ENCODE results near the gene ZNF677.
"Not testable (repeated sequence)": the region's sequence is repeated elsewhere in the genome, so short reads cannot be mapped to it uniquely, and the experiment has no call there.

Gene ZNF677
- 6.9 to 11.5 reads per million in 2 experiments for total RNA-seq

DNA sequence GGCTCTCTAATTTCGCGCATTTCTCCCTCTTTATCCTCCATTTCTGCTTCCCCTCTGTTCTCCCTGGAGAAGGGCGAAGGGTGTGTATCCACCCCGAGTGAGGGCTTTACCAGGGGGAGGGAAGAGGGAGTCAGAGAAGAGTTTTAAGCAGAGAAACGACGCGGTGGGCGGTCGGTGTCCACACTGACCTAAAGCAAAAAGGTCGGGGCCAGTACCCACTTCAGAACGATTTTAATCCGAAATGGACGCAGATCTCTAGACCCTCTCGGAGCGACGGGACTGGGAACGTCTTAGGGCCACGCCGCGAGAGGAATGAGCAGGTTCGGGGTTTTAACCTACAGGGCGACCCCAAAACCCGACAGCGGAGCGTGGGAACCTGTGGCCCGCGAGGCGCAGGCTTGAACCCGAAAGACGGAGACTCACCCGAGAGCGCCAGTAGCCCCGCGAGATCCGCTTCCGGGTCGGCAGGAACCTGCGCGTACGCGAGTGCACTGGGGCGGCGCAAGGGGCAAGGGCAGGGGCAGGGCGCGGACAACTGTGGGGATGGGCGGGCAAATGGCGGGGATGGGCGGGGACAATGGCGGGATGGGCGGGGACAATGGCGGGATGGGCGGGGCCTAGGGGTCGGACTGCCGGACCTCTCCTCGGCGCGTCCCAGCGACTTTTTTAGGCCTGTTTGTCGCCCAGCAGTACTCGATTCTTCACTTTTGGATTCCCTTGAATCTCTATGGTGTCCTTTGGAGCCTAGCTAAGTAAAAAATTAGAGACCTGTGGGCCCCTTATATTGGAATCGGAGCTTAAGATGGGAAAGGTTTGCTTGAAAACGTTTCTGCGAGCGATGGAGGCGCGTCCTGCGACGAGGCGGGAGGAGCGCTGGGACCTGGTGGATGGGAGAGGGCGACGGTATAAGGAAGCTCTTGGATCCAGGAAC lies at the start of gene ZNF677:
ZNF677 (minus strand) TSS at position 463 of the 931 bp plus-strand sequence. CDS start 3,323 bp downstream, outside the sequence.
- DNase-seq (ENCODE audit: low read depth), result peak; percentile 56

DNA sequence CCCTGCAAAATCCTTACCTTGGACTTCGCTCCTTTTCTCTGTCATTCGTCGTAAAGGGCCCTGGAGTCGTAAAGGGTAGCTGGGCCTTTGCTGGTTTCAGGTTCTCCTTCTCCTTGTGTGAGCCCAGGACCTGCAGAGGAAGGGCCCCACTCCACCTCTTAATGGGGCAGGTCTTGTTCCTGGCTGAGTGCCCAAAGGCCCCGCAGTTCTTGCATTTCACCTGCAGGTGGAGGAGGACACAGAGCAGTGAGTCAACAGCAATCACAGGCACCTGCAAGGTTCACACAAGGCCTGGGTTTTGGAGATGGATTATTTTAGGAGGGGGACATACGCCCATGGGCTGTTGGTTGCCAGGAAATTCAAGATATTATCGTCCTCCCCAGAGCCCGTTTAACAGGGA lies 46.7 kb upstream of the ZNF677 start:
- DNase-seq (ENCODE audit: low read depth), result not testable (repeated sequence)

DNA sequence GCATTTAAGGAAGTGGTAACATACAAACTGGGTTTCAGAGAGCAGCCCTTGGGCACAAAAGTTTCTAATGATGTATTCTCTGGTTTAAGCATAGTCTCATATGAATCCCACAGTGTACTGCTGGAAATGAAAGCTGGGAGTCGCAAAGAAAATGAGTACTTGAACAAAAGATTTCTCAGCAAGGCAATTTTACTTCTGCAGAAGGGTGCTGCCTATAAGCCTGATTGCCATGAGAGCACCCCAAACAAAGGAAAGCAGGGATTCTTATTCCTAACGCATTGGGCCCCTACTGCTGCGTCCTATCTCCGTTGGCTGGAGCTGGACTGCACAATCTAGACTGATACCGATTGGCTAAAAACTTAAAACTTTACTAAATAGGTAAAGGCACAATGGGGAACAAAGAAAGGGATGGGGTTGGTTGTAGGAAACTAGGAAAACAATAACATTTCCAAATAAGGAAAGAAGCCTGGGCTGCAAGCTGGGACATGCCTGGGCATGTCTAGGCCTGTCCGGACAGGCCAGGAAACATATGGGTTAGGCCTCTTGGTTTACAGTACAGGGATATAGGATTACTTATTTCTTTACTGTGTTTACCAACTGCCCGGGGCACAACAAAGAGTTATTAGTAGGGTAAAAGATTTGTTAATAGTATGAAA lies 40.2 kb upstream of the ZNF677 start:
- no peak for DNase-seq (ENCODE audit: low read depth)

DNA sequence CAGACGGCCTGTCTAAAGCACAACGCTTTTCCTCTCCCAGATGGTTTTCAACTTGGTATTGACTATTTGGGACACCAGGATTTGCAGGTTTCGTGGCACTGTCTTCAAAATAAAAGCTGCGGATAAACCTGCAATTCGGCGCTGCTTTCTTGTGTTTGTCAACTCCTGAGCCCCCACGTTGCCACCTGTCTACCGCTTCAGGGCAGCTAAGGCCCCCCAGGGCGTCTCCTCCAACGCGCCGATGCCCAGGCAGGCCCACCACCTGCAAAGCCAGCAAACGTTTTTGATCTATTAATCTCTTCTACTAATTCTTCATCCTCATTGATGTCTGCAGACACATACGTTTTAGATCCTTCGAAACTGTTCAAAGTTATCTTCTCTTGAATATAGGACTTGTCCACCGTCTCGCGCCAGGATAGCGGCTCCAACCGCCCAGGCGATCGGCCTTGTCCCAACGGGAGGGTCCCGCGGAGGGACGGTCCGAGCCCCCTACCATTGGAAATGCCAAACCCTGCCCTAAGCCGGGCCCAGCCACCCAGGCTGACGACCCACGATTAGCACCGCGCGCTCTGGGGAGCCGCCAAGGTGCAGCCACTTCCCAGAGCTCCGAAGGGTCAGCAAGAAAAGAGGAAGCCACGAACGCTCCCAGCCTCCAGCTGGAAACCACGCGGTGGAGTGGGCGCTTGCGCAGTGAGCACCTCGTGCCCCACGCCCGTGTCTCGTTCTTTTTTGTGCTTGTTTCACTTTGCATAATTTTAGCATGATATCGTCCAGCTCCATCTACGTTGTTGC lies 36.3 kb upstream of the ZNF677 start:
- DNase-seq (ENCODE audit: low read depth), result no peak

DNA sequence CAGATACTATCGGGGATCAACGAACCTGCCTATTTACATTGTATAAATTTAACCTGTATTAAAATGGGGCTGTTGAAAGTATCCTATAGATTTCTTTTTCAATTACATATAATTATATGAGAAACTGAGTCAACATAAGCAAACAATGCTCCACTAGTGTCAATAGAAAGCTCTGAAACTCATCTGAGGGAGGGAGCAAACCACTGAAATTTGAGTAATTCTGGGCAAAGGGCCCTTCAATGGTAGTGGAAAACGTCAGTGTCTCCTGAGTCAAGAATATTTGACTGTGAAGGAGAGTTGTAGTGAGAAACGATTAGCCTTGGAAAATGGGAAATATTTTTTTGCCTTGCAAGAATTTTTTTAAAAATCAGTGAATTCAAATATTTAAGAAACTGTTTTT lies 30.4 kb upstream of the ZNF677 start:
- DNase-seq (ENCODE audit: low read depth), result no peak

DNA sequence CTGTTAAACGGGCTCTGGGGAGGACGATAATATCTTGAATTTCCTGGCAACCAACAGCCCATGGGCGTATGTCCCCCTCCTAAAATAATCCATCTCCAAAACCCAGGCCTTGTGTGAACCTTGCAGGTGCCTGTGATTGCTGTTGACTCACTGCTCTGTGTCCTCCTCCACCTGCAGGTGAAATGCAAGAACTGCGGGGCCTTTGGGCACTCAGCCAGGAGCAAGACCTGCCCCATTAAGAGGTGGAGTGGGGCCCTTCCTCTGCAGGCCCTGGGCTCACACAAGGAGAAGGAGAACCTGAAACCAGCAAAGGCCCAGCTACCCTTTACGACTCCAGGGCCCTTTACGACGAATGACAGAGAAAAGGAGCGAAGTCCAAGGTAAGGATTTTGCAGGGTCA lies 27.3 kb upstream of the ZNF677 start:
- not testable (repeated sequence) for DNase-seq (ENCODE audit: low read depth)

DNA sequence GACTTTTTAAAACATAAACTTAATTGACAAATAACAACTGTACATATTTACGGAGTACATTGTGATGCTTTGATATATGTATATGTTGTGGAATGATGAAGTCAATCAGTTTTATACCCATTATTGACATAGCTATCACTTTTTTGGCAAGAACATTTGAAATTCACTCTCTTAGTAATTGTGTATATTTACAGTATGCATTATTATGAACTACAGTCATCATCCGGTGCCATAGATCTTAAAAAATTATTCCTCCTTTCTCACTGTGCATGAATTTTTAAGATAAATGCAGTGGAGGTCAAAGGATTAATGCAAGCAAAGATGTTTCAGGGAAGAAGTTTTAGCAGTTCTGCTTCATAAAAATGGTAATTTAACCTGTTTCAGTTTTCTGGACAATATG lies 20.8 kb upstream of the ZNF677 start:
- no peak for DNase-seq (ENCODE audit: low read depth)

DNA sequence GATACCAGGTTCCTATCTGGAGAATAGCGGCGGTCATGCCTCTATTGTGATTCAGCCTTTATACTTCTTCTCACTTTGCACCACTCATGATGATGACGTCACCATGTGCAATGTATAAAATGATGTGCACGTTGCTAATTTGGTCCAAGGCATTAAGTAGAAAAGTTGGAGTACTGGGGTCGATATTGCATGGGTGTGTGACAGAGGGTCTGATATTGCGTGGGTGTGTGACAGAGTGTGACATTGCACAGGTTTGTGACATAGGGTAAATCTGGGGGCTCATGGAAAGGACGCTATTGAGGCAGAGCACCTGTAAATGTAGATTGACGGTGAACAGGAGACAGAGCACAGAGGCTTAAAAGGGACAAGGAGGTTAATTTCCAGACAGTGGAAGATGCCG lies 17.4 kb upstream of the ZNF677 start:
- DNase-seq (ENCODE audit: low read depth), result no peak

DNA sequence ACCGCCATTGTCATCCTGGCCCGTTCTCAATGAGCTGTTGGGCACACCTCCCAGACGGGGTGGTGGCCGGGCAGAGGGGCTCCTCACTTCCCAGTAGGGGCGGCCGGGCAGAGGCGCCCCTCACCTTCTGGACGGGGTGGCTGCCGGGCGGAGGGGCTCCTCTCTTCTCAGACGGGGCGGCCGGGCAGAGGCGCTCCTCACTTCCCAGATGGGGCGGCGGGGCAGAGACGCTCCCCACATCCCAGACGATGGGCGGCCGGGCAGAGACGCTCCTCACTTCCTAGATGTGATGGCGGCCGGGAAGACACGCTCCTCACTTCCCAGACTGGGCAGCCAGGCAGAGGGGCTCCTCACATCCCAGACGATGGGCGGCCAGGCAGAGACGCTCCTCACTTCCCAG lies 15.2 kb upstream of the ZNF677 start:
- DNase-seq (ENCODE audit: low read depth), result not testable (repeated sequence)

DNA sequence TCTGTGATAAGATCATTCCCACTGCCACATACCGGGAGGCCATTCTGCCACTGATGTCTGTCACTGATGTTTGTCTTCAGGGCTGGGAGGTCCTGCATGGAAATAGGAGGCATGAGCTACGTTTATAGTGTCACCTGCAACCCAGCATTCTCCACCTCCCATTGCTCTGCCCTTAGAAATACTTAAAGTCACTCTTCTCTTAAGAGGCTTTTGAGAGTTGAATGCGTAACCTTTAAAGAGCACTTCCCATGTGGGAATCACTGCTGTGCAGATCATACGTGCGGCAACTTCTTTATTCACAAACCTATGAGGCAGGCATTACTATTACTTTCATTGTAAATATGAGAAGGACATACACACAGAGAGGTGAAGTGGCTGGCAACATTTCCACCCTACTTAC lies 12.9 kb upstream of the ZNF677 start, which contains the start of gene VN1R4:
VN1R4 (minus strand) TSS at position 101 of the 400 bp plus-strand sequence; CDS start at position 43, 58 bp downstream.
- not testable (repeated sequence) for DNase-seq (ENCODE audit: low read depth)

DNA sequence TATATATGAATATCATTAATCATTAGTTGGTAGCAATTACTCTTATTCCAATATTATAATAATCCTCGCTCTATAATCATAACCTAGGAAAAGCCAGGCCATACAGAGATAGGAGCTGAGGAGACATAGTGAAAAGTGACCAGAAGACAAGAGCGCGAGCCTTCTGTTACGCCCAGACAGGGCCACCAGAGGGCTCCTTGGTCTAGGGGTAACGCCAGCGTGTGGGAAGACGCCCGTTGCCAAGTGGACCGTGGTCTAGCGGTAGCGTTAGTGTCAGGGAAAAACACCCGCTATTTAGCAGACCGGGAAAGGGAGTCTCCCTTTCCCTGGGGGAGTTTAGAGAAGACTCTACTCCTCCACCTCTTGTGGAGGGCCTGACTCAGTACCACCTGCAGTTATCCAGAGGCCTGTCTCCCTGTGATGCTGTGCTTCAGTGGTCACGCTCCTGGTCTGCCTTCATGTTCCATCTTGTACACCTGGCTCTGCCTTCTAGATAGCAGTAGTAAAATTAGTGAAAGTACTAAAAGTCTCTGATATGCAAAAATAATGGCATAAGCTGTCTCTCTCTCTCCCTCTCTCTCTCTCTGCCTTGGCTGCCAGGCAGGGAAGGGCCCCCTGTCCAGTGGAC lies 3.2 kb upstream of the ZNF677 start, which contains the start of gene VN1R2:
VN1R2 (plus strand) TSS at position 578 of the 628 bp plus-strand sequence. CDS start 84 bp downstream, outside the sequence.
- DNase-seq (ENCODE audit: low read depth), result not testable (repeated sequence)

DNA sequence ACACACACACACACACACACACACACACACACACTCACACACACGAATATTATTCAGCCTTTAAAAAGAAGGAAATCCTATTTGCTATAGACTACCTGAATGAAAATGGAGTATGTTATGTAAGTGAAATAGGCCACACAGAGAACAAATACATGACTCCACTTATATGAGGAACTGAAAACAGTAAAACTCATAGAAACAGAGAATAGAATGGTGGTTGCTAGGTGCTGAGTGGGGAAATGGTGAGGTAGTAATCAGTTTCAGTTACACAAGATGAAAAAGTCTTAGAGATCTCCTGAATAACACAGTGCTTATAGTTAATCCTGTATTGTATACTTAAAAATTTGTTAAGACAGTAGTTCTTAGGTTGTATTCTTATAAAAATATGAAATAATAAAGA lies 8.2 kb downstream of the ZNF677 start:
- no peak for DNase-seq (ENCODE audit: low read depth)

DNA sequence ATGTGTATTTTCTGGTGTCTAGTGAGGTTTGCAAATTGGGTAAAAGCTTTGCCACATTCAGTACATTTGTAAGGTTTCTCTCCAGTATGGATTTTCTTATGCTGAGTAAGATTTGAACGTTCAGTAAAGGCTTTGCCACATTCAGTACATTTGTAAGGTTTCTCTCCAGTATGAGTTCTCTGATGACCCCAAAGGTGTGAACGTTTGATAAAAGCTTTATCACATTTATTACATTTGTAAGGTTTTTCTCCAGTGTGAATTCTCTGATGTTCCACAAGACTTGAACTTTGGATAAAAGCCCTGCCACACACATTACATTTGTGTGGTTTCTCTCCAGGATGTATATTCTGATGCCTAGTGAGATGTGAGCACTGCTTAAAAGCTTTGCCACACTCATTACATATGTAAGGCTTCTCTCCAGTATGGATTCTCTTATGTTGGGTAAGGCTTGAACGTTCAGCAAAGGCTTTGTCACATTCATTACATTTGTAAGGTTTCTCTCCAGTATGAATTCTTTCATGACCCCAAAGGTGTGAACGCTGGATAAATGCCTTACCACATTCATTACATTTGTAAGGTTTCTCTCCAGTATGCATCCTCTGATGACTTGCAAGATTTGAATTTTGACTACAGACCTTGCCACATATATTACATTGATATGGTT lies 17.4 kb downstream of the ZNF677 start:
- DNase-seq (ENCODE audit: low read depth), result no peak

DNA sequence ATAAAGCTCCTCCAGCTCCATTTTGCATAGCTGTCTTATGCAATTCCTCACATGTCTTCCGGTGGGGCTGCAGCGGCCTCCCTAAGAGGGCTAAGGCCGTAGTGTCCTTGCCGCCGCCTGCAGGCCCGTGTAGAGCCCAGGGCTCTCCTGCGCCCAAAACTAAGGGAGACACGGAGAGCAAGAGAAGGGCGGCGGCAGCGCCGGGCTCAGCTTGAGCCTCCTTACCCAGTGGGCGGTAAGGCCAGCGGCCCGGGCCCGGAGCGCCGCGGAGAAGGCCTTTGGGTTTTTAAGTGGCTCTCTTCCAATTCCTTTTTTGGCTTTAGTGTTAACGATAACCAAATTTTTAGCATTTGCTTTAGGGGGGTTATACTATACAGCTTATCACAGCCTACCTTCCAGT lies 30.1 kb downstream of the ZNF677 start:
- DNase-seq (ENCODE audit: low read depth), result no peak

DNA sequence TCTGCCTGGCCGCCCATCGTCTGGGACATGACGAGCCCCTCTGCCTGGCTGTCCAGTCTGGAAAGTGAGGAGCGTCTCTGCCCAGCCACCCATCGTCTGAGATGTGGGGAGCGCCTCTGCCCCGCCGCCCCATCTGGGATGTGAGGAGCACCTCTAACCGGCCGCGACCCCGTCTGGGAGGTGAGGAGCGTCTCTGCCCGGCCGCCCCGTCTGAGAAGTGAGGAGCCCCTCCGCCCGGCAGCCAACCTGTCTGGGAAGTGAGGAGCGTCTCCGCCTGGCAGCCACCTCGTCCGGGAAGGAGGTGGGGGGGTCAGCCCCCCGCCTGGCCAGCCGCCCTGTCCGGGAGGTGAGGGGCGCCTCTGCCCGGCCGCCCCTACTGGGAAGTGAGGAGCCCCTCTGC lies 32.0 kb downstream of the ZNF677 start:
- not testable (repeated sequence) for DNase-seq (ENCODE audit: low read depth)

DNA sequence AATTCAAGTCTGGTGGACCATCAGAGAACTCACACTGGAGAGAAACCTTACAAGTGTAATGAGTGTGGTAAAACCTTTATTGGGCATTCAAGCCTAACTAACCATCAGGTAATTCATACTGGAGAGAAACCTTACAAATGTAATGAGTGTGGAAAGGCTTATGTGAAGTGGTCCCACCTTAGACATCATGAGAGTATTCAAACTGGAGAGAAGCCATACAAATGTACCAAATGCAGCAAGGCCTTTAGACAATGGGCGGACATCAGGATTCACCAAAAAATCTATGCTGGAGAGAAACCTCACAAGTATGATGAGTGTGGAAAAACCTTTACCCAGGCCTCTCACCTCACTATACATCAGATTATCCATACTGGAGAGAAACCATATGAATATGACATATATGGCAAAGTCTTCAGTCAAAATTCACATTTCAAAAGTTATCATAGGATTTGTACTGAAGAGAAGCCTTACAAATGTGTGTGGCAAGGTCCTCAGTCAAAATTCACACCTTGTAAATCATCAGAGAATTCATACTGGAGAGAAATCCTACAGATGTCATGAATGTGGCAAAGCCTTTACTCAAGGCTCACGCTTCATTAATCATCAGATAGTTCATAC lies 41.9 kb downstream of the ZNF677 start:
- no peak for DNase-seq (ENCODE audit: low read depth)

DNA sequence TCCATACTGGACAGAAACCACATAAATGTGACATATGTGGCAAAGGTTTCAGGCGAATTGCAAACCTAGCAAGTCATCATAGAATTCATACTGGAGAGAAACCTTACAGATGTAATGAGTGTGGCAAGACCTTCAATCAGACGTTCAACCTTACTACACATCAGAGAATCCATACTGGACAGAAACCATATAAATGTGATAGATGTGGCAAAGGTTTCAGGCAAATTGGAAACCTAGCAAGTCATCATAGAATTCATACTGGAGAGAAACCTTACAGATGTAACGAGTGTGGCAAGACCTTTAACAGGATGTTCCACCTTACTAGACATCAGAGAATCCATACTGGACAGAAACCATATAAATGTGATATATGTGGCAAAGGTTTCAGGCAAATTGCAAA lies 43.1 kb downstream of the ZNF677 start:
- DNase-seq (ENCODE audit: low read depth), result not testable (repeated sequence)

DNA sequence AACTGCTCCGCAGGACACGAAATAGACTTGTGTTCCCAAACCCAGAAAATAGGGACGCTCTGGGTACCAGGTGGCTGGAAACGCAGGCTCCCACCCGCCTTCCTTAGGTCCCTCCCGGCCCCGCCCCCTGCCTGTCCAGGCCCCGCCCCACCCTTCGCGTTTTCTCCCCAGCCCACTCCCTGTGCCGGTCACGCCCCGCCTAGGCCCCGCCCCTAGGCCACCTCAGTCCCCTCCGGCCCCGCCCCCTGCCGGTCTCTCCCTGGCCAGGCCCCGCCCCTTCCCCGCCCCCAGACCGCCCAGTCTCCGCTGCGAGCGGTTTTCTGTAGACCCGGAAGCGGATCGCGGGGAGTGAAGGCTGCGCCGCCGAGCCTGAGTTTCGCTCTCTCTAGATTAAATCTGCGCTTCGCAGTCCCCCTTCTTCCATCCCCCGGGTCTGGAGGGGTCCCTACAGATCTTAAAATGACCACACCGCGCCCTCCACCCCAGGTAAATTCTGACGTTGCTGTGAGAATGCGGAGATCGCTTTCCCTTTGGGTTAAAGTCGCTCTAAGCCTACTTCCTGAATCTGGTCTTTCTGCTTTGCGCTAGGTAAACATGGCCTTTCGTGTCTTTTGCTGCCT lies 57.8 kb downstream of the ZNF677 start:
- peak; percentile 89 for DNase-seq (ENCODE audit: low read depth)

DNA sequence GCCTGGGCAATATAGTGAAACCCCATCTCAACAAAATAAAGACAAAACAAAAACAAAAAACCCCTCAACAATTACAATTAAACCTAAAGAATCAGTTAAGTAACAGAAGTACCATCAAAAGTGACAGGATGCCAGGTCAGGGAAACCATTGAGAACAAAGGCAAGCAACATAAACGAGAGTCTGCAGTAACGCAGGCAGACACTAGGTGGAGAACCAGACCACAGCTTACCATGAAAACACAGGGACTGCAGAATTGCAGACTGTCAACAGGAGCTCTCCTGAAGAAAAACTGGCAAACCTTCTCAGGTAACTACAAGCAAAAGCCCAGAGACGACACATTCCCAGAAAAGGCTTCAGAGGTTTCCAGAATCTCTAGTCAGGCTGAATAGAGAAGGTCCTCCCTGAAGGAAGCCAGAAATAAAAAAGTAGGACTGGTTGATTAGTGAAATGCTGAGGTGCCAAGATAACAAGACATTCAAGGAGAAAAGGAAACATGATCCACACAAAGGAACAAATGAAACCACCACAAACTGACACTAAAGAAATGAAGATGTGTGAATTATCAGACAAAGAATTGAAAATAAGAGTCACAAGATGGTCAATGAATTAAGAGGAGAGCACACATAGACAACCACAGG lies 59.3 kb downstream of the ZNF677 start:
- peak; percentile 58 for DNase-seq (ENCODE audit: low read depth)
